GM19452 (cell line): Measurements from ENCODE around the gene STAT3.

Experiments used
- ATAC-seq: cut with Tn5 transposase; IDR thresholded peaks from one replicate; pipeline ENCODE4 v1.9.1; 2021; ENCODE audit not compliant: unreplicated experiment

Gene STAT3

GRCh38 chr17:42354956-42355843, 33.0 kb downstream of the STAT3 start:
- no peak for ATAC-seq

DNA sequence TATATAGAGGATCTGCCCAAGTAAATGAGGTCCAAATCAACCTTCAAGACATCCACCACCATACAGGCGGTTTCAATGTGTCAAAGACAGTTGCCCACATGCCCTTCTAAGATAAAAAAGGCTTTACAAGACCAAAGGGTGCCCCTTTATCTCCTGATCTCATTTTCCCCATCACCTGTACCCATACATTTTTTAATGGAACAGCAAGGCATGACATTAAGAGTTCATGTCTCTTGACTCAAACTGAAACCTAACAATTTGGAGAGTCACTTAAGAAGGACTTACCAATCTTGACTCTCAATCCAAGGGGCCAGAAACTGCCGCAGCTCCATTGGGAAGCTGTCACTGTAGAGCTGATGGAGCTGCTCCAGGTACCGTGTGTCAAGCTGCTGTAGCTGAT, 40.1 kb downstream of the STAT3 start:
- no peak for ATAC-seq

GRCh38 chr17:42347606-42348005, 40.6 kb downstream of the STAT3 start:
- no peak for ATAC-seq

- no peak for ATAC-seq
Measured at GRCh38 chr17:42347198-42347597, 41.0 kb downstream of the STAT3 start.

- no peak for ATAC-seq
Measured at GRCh38 chr17:42346481-42346880, 41.8 kb downstream of the STAT3 start.

DNA sequence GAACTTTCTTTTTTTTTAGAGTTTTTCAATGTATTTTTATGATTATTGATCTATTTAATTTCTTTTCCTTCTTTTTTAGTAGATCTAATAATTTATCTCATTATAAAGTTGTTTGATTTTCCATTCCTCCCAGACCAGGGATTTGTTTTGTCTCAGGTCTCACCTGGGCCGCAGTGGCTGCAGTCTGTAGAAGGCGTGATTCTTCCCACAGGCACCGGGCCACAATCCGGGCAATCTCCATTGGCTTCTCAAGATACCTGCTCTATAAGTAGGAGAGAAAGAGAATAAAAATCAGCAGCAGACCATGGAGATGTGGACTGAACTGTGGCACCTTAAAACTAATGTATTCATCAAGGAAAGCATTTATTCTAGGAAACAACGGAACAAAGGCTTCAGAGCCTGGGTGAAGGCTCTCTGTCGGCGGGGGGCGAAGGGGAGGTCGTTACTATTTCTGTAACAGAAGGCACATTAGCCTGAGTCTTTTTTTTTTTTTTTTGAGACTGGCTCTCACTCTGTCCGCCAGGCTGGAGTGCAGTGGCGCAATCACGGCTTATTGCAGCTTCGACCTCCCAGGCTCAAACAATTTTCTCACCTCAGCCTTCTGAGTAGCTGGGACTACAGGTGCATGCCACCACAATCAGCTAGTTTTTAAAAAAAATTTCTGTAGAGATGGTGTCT, 42.7 kb downstream of the STAT3 start:
- no peak for ATAC-seq

GRCh38 chr17:42342242-42343008, 45.8 kb downstream of the STAT3 start:
- ATAC-seq = no peak

GRCh38 chr17:42341568-42341967, 46.7 kb downstream of the STAT3 start:
- ATAC-seq = no peak

GRCh38 chr17:42340691-42341127, 47.5 kb downstream of the STAT3 start:
- ATAC-seq = no peak

DNA sequence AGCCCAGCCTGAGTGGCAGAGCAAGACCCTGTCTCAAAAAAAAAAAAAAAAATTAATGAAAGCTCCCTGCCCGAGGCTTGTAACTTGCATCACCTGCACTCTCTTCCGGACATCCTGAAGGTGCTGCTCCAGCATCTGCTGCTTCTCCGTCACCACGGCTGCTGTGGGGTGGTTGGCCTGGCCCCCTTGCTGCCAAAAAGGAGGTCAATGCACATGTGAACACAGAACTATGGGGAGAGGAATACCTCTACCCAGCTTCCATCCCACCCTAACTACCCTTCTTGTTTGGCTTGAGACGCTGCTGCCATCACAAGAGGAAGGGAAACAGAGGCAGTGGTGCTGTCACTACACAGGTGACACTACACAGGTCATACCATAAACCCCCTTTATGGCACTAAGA, 49.0 kb downstream of the STAT3 start:
- no peak for ATAC-seq

GRCh38 chr17:42338427-42338985, 49.7 kb downstream of the STAT3 start:
- ATAC-seq = no peak

DNA sequence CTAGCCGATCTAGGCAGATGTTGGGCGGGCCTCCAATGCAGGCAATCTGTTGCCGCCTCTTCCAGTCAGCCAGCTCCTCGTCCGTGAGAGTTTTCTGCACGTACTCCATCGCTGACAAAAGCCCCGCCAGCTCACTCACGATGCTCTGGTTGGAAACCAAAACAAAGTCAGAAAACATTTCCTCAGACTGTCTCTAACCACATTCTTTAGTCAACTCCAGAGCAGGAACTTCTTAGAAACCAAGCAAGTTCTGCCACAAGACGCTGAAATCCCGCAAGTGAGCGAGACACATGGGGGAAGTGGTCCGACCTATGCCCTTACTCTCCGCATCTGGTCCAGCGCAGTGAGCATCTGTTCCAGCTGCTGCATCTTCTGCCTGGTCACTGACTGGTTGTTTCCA, 50.8 kb downstream of the STAT3 start:
- ATAC-seq = no peak

DNA sequence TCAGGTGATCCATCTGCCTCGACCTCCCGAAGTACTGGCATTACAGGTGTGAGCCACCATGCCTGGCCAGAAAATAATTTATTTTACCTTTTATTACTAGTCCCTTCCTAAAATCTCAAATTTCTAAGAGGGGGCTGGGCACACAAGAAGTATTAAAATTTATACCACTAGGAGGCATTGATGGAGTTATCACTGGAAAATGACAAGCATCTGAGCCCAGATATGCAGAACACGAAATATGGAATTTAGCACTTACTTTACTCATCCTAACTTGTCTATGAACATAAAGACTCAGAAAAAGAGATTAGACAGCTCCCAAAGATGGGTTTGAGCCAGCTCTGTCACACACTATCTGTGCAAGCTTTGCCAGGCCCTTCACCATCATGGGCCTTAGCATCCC, 53.6 kb downstream of the STAT3 start:
- no peak for ATAC-seq

DNA sequence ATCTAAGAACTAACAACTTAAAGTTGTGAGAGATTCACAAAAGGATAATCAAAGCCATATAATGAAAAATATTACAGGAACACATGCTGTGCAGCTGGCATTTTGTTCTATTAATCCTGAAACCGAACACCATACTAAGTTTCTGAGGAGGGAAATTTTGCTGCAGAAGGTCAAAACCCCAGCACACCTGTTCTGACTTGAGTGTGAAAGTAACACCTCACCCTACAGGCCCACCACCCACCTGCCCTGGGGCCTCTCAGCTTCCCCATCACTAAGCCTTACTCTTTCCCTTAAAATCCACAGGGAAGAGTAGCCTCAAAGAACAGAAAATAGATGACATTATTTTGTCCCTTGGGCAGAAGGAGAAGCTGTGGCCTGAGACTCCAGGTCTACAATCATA, 55.2 kb downstream of the STAT3 start:
- no peak for ATAC-seq

- no peak for ATAC-seq
Measured at GRCh38 chr17:42329025-42329976, 58.9 kb downstream of the STAT3 start.

- no peak for ATAC-seq
Measured at GRCh38 chr17:42325026-42325425, 63.2 kb downstream of the STAT3 start.

DNA sequence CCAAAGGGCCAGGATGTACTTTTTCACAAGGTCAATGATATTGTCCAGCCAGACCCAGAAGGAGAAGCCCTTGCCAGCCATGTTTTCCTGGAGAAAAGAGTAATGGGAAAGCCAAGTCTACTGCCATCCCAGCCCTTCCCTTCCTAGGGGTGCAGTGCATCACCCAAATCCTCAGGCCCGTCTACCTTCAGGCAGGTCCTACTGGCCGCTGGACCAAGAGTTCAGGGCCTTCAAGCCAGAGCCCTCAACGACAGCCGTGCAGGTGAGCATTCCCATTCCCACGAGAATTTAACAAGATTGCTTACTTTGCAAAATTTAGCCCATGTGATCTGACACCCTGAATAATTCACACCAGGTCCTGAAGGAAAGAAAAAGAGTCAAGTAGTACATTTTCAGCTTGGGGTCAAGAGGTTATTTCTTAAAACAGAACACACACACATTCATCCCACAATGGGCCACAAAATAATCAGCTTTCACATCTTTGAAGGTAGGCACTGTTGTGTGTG, 64.9 kb downstream of the STAT3 start:
- ATAC-seq = no peak

DNA sequence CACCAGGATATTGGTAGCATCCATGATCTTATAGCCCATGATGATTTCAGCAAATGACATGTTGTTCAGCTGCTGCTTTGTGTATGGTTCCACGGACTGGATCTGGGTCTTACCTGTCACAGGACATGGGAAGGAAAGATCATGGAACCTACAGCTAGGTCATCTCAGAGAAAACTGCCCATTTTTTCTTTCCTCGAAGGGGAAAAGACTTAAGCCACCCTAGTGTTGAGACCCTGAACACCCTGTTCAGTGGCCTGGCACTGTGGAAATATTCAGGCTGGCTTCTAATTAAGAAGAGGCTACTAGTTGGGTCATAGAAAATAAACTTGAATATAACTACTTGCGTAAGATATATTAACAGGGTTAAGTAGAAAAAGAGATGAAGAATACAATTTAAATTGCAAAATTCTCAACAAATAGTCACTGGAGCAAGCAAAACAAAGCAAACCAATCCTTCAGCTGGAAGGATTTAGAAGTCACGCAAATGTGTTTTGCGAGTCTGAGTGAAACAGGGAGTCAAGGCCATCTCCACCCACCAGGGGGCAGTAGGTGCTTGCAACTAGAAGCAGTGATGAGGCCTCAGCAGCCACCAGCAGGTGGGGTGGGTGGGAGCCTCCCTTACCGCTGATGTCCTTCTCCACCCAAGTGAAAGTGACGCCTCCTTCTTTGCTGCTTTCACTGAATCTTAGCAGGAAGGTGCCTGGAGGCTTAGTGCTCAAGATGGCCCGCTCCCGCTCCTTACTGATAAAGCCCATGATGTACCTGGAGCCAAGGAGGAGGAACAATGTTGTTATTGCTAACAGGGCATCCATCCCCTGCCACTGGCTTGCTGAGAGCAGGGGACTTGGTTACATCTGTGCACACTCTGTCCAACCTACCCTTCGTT, 65.6 kb downstream of the STAT3 start:
- no peak for ATAC-seq

- no peak for ATAC-seq
Measured at GRCh38 chr17:42321555-42321954, 66.7 kb downstream of the STAT3 start.
